HG03025 (cell line): Measurements from ENCODE around the gene HAPLN3.

Experiments used
- ATAC-seq: cut with Tn5 transposase; IDR thresholded peaks from one replicate; pipeline ENCODE4 v1.9.1; 2021; ENCODE audit warnings: mild to moderate bottlenecking, moderate library complexity; ENCODE audit not compliant: unreplicated experiment, low FRiP score

Gene HAPLN3

DNA sequence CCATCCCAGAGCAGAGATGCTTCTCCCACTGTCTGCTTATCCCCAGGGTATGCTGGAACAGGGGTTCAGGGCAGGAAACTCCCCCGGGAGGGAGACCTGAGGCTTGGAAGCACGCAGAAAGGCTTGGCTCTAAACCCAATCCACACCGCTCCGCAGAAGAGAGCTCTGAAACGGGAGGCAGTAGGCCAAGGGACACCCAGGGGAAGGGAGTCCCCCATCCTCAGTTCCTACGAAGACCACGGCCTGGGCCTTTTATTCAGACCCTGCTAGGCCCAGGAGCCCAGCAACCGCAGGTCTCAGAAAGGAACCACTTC is 1.8 kb upstream of the HAPLN3 start:
- no peak for ATAC-seq

DNA sequence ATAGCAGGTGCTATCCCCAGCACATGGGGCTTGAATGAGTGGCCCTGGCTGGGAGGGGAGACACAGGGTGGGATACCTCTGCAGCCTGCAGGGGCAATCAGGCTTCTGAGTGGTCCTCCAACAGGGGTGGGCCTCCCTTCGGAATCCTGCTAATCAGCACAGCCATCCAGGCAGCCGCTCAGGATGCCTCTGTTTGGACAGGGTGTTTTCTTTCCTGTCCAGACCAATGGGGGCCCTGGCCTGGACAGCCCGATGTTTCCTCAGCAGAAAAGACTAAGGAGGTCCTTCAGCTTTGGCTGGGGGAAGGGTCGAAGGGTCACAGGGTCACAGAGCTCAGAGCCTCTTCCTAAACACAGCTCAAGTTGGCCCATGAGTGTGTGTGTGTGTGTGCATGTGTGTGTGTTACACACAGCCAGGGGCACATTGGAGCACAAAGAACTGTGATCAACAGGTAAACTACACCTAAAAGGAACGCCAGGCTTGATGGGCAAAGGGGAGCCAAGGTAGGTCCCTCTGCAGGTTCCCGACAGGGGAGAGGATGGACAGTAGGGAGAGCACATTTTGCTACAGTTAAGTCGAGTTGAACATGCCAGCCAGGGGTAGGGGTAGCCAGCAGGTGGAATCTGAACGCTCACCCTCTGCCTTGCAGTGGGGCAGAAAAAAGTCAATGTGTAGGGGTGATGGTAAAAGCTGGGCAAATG is 1.1 kb upstream of the HAPLN3 start:
- no peak for ATAC-seq

DNA sequence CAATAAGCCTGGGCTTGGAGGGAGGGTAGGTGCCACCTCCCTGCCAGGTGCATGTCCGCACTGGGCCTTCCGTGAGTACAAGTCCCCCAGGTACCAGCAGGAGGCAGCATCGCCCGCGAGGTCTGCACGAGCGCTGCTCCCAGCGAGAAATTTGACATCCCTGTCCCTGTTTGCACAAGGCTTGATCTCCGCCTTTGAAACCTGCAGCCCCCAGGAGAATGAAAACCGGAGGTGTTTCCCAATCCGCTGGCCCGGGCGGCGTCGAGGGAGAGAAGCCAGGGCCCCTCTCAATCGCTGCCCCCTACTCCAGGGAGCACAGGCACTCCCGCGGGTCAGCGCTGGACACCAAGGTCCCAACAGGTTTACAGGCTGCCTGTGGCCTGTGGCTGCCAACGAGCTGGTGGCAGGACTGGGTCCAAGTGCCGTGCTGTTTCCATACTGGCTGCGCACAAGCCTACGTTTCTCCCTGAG is 961 bp downstream of the HAPLN3 start:
- ATAC-seq, result no peak

DNA sequence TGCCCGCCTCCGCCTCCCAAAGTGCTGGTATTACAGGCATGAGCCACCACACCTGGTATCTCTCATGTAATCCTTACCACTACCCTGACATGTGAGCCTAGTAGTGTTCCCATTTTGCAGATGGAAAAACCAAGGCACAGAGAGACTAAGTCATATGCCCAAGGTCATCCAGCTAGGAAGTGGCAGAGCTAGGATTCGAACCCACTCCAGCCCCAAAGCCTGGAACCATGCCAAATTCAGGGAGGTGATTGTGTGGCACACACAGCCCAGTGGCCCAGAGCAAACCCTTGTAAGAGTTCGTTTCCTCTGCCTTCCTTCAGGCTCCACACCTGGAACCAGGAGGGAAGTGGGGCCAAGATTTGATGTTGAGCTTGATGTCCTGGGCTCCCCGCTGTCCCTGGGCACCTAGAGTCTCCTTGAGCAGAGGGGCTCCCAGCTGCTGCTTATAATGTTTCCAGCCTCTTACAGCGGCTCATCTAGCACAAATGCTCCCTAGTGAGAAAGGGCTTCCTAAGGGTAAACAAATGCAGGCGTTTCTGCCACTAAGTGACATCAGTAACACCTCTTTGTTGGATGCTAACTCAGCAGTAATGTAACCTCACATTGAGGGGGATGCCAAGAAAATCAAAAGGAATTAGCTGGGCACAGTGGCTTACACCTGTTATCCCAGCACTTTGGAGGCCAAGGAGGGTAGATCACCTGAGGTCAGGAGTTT is 3.6 kb downstream of the HAPLN3 start:
- ATAC-seq, result no peak

DNA sequence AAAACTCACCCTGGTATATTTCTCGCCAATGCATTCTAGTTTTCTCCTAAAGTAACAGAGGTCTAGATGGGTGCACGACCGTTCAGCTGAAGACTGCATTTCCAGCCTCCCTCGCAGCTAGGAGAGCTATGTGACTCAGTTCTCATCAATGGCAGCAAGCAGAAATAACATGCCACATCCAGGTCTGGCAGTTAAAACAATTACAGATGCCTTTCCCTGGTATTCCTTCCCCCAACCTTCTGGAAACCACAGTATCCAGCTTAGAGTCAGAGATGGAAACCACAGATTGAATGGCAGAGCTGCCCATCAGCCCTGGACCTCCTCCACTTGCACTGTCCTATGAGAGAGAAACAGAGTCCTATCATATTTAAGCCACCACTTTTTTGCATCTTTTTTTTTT is 4.8 kb downstream of the HAPLN3 start:
- ATAC-seq, result no peak

DNA sequence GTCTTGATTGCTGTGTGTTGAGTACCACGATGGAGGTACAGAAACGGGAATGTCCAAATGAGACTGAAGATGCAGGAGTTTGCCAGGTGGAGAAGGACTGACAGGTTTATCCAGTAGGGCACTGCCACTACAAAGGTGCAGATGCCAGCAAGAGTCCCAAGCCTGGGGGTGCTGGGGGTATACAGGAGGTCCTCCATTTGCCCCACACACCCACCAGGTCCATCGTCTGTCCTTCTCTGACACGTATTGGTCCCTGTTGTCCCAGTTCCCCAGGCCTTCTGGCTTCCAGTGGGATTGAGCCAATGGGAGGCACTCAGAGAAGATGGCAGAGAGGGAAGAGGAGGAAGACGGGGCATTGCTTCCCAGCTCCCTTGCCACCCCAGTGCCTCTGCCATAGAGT is 6.6 kb downstream of the HAPLN3 start:
- no peak for ATAC-seq

DNA sequence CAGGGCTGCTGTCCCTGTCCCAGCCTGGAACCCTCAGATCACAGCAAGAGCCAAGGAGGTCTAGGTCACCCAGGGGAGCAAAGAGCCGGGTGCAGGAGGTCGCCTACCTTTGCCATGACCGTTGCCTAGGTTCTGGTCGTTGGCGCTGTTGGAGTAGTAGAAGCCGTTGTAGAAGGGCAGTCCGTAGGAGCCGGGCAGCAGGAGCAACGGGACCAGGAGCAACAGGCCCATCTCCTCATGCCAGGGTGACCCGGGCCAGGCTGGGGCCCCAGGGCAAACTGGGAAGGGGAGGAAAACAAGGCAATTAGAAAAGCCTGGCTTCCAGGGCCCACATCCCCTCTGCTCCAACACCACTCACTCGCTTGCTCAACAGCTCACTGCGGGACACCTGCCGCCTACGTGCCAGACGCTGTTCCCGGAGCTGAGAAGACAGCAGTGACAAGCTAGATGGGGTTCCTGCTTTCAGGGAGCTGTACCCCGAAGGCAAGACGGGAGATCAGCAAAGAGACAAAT is 8.2 kb downstream of the HAPLN3 start:
- no peak for ATAC-seq

DNA sequence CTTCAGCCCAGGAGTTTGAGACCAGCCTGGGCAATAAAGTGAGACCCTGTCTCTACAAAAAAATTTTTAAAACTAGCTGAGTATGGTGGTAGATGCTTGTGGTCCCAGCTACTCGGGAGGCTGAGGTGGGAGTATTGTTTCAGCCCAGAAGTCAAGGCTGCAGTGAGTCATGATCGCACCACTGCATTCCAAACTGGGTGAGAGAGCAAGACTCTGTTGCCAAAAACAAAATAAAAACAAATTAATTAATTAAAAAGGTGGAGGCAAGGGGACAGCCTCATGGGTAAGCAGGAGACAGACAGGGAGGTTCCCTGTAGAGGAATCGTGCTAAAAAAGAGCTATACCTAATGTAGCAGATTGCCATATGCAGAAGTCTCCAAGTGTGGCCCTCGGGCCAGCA is 12.6 kb downstream of the HAPLN3 start:
- ATAC-seq, result no peak

DNA sequence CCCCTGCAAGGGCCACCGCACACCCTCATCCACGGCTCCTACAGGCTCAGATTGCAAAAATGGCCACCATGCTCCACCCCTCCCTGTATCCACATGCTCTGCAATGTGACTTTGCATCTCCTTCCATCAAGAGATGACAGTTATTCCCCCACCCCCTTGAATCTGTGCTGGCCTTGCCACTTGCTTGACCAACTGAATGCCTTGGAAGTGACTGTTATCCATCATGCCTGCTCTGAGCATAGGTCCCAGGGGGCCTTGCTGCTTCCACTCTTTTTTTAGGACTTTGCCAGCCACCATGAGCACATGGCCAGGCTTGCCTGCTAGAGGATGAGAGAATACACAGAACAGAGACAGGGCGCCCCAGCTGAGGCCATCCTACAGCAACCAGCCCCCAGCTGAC is 13.6 kb downstream of the HAPLN3 start:
- ATAC-seq, result no peak

DNA sequence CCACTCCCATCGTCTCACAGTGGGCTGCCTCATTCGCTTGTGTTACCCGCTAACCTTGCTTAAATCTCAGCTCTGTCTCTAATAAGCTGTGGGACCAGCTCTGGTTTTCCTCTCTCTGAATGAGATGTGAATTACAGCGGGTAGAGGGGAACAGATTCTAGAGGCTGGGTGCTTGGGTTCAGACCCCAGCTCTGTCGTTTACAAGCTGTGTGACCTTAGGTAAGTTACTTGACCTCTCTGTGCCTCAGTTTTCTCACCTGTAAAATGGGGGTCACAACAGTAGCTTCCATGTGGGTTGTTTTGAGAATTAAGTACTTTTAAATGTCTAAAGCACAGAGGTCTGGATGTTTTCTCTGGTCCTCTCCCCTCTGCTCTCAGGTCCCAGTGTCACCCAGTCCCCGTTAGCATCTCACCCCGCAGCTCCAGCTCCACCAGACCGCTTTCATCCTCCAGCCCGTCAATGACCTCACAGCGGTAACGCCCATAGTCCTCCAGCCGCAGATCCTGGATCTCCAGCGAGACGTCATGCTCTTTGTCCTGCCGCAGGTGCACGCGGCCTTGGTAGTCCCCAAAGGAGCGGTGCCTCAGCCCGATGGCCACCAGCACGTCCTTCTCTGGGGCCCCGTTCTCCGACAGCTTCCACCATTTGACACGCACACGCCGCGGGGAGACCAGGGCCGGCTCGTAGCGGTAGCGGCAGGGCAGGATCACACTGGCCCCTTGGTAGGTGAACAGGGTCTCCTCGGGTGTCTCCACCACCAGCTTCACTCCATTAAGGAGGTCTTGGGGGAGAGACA is 14.2 kb downstream of the HAPLN3 start:
- no peak for ATAC-seq

DNA sequence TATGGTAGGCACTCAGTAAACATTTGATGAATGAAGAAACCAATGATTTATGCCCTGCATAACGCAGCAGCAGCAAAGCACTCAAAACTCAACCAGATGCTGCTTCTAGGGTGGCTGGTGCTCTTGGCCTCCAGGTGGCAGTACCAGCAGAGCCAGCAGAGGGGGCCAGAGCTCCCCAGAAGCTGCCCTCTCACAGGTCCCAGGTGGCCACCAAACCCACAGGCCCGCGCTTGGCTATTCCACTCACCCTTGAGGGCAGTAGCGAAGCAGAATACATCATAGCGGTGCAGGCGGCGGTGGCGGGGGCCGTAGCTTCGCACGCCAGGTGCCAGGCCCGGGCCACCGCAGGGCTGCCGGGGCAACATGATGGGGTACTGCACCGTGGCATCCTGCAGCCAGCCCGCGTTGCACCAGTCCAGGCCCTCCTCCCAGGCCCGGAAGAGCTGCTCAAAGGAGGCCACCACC is 16.6 kb downstream of the HAPLN3 start:
- ATAC-seq, result no peak

DNA sequence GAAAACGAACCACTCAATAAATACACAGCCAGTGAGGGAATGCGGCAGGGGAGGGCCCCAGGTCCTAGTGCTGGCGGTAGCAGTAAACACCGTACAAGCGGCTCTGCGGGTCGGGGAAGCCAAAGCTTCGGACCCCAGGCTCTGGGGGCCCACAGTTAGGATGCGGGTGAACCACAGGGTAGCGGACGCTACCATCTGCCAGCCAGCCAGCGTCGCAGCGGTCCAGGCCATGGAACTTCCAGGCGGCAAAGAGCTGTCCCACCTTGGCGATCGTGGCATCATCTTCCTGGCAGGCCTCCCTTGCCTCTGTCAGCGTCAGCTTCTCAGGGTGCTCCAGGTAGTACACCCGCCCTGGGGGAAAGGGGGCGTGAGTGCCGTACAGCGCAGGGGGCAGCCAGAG is 17.4 kb downstream of the HAPLN3 start:
- ATAC-seq, result no peak

DNA sequence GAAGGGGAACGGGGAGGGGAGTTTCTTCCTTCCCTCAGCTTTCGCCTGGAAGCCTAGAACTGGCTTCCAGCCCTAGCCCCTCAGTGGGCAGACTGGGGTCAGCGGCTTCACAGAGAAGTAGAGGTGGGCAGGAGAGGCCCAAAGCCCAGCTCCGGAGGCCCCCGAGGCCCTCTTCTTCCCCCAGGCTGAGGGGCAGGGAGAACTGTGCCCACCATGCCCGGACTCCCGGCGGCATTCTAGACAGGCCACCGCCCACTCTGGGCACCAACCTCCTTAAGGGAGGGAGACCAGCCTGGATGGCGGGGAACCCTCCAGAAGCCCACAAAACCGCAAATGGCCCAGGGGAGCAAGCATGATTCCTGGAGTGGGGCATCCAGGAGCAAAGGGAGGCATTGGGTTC is 17.9 kb downstream of the HAPLN3 start:
- ATAC-seq, result no peak

DNA sequence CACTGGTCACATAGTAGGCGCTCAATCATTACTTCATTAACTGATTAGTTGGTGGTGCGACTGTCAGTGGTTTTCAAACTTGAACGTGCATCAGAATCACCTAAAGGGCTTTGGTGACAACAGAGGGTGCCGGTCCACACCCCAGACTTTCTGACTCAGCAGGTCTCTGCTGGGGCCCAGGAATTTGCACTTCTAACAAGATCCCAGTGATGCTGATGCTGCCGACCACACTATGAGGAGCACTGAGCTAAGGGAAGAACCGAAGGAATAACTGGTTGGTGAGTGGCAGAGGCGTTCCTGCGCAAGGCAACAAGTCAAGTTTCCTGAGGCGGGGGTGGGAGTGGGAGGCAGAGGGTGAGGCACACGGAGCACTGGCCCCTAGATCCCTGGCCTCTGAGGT is 18.8 kb downstream of the HAPLN3 start:
- ATAC-seq, result no peak

DNA sequence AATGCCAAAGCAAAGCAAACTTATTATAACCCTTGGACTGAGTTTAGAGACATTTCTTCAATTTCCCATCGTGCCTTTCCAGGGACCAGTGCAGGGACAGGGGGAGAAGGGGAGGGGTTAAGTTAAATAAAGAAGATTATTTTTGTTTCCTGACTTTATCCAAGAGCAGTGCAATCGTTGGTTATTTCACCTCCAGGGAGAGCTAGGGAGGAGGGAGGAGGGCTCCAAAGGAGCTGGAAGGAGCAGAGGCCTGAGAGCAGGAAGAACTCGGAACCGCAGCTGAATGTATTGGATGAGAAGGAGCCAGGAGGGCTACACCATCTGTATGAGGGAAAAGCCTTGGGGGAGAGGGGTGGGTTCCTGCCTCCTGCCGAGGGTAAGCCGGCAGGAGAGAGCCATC is 20.7 kb downstream of the HAPLN3 start:
- ATAC-seq, result no peak

DNA sequence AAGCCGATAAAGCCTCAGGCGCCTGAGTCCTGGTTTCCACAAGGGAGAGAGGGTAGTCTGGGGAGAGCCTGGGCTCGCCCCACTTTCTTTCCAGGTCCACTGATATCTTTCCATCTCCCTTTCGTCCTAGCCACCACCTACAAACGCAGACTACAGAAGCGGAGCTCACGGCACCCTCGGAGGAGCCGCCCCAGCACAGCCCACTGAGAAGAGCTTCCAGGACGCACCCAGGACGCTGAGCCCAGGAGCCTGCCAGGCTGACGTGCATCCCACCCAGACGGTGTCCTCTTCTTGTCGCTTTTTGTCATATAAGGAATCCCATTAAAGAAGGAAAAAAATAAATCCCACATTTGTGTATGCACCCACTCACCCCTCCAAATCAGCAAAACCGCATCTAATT is 21.1 kb downstream of the HAPLN3 start:
- no peak for ATAC-seq

DNA sequence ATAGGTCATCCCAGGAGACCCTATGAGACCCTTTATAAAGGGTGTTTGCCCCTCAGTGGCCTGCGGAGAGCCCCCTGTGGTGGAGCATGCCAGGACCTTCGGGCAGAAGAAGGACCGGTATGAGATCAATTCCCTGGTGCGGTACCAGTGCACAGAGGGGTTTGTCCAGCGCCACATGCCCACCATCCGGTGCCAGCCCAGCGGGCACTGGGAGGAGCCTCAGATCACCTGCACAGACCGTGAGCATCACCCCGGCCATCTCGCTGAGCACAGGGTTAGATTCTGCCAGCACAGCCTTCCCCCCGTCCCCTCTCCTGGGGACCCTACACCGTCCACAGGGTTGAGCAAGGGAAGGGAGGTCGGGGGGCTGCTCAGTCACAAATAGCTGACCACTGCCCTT is 21.6 kb downstream of the HAPLN3 start:
- no peak for ATAC-seq

DNA sequence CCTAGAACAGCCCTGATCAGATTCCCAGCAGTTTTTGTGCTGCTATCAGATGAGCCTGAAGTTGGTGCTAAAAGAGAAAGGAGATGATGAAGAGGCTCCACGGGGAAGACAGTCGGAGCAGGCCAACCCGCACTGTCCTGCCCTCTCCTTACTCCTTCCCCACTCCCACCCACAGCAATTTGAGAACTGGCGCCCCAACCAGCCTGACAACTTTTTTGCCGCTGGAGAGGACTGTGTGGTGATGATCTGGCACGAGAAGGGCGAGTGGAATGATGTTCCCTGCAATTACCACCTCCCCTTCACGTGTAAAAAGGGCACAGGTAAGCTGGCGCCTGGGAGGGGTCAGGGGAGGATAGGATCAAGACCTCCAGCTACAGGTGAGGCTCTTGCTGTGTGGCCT is 22.6 kb downstream of the HAPLN3 start:
- no peak for ATAC-seq

DNA sequence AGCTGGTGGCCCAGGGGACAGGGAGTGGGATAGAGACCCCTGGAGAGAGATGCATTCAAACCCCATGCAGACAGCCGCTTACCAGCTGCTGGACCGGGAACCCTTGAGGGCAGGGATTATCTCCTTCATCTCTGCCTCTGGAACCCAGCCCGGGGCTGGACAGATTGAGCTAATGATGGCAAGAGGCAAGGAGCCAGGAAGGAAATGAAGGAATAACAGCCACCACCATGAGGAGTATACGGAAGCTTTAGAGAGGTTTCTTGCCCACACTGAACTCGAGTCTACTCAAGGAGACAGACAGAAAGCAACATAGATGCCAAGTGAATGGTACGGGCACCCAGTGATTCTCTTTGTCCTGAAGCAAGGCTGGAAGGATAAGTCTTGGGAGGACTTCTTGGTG is 23.2 kb downstream of the HAPLN3 start:
- no peak for ATAC-seq

DNA sequence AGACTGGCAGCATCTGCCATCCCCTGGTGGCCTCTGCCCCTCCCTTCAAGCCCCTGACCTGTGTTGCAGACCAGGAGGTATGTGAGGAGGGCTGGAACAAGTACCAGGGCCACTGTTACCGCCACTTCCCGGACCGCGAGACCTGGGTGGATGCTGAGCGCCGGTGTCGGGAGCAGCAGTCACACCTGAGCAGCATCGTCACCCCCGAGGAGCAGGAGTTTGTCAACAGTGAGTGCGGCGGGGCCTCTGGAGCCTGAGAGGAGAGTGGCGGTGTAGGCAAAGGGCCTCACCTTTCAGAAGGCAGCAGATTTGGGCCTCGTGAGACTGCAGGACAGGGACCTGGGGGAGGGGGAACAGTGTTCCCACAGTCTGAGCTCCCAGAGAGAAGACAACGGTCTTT is 24.0 kb downstream of the HAPLN3 start:
- no peak for ATAC-seq

DNA sequence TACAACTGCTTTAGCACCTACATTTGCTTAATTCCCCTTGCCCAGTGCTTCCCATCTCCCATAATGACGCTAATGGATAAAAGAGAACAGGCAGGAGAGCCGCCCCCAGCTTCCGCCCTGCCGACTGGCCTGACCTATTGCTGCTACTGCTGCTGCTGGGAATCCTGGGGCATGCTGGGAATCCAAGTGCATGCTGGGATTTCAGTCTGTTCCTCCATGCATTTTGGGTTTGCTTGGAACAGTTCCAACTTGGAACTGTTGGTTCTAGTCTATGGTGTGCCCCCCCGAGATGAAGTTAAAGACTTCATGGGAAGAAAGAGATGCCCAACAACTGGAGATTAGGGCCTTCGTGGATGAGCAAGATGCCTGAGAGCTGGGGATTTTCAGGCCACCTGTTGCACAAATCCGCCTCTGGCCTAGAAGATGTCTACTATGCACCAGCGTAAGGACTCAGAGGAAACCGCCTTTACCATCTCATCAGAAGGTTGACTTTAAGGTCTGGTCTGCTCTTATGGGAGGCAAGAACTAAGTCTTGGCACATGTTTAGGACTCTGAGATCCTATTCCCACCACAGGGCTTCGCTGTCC is 29.0 kb downstream of the HAPLN3 start:
- no peak for ATAC-seq
